H9 (cell line): Measurements from ENCODE around the gene TMEM61. TPM values are rescaled to one million over a fixed set of nuclear protein-coding genes. Genes with fewer than 3 reads are reported as not detected.

Experiments
- DNase-seq: peaks from one replicate; pipeline ENCODE4 v3.0.0-alpha.2; 2017
- H2AFZ ChIP-seq: one replicate; pipeline ENCODE4 v1.6.1; 2013; ENCODE audit warnings: mild to moderate bottlenecking, low read length, control low read depth, moderate library complexity
- H2AK5ac ChIP-seq: 2 replicates; pipeline ENCODE4 v1.6.1; 2013; ENCODE audit warnings: low read length, control low read depth, mixed read lengths; ENCODE audit not compliant: insufficient read length
- H2BK120ac ChIP-seq: one replicate; pipeline ENCODE4 v1.6.1; 2013; ENCODE audit warnings: low read depth, mild to moderate bottlenecking, low read length, control low read depth, inconsistent platforms; ENCODE audit not compliant: poor library complexity, severe bottlenecking
- H2BK12ac ChIP-seq: 2 replicates; pipeline ENCODE4 v1.6.1; 2013; ENCODE audit warnings: low read length, control low read depth, mixed read lengths, low read depth; ENCODE audit not compliant: insufficient read length
- H2BK15ac ChIP-seq: 2 replicates; pipeline ENCODE4 v1.6.1; 2013; ENCODE audit warnings: low read depth, low read length, control low read depth
- H2BK20ac ChIP-seq: one replicate; pipeline ENCODE4 v1.6.1; 2013; ENCODE audit warnings: low read depth, mild to moderate bottlenecking, low read length, control low read depth, inconsistent platforms; ENCODE audit not compliant: poor library complexity, severe bottlenecking
- H2BK5ac ChIP-seq: 2 replicates; pipeline ENCODE4 v1.6.1; 2013; ENCODE audit warnings: low read length, control low read depth, mixed read lengths; ENCODE audit not compliant: insufficient read length
- H3K14ac ChIP-seq: 2 replicates; pipeline ENCODE4 v1.6.1; 2013; ENCODE audit warnings: low read length, control low read depth; ENCODE audit not compliant: insufficient read depth
- H3K18ac ChIP-seq: 2 replicates; pipeline ENCODE4 v1.6.1; 2013; ENCODE audit warnings: low read depth, mild to moderate bottlenecking, mixed read lengths, low read length, control low read depth; ENCODE audit not compliant: insufficient read length
- H3K23ac ChIP-seq: 2 replicates; pipeline ENCODE4 v1.6.1; 2013; ENCODE audit warnings: low read length, control low read depth, mixed read lengths, low read depth; ENCODE audit not compliant: insufficient read length
- H3K23me2 ChIP-seq: 2 replicates; pipeline ENCODE4 v1.6.1; 2013; ENCODE audit warnings: low read depth, mild to moderate bottlenecking, mixed read lengths, low read length, control low read depth; ENCODE audit not compliant: insufficient read length, poor library complexity, severe bottlenecking
- H3K27ac ChIP-seq: 2 replicates; pipeline ENCODE4 v1.5.1; 2013; ENCODE audit warnings: low read length, control low read depth, mixed read lengths, low read depth; ENCODE audit not compliant: insufficient read length
- H3K27me3 ChIP-seq: 2 replicates; pipeline ENCODE4 v1.6.1; 2013; ENCODE audit warnings: low read length, control low read depth, inconsistent platforms; ENCODE audit not compliant: insufficient read depth
- H3K4ac ChIP-seq: 2 replicates; pipeline ENCODE4 v1.6.1; 2013; ENCODE audit warnings: low read depth, mild to moderate bottlenecking, control low read depth, inconsistent platforms, low read length, moderate library complexity
- H3K4me1 ChIP-seq: 2 replicates; pipeline ENCODE4 v1.6.1; 2013; ENCODE audit warnings: low read length, control low read depth, inconsistent platforms; ENCODE audit not compliant: insufficient read depth
- H3K4me2 ChIP-seq: 2 replicates; pipeline ENCODE4 v1.6.1; 2013; ENCODE audit warnings: low read length, control low read depth, mixed read lengths; ENCODE audit not compliant: insufficient read length, insufficient read depth
- H3K56ac ChIP-seq: 2 replicates; pipeline ENCODE4 v1.6.1; 2013; ENCODE audit warnings: low read depth, mild to moderate bottlenecking, mixed read lengths, low read length, control low read depth; ENCODE audit not compliant: insufficient read length
- H3K79me1 ChIP-seq: 2 replicates; pipeline ENCODE4 v1.6.1; 2013; ENCODE audit warnings: low read depth, mild to moderate bottlenecking, moderate library complexity, low read length, control low read depth, inconsistent platforms; ENCODE audit not compliant: insufficient read depth, poor library complexity, severe bottlenecking
- H3K79me2 ChIP-seq: 2 replicates; pipeline ENCODE4 v1.6.1; 2013; ENCODE audit warnings: low read length, control low read depth, inconsistent platforms; ENCODE audit not compliant: insufficient read depth
- H3K9ac ChIP-seq: 2 replicates; pipeline ENCODE4 v1.6.1; 2013; ENCODE audit warnings: low read length, control low read depth, mixed read lengths; ENCODE audit not compliant: insufficient read length; ENCODE audit errors: extremely low read depth
- H3K9me3 ChIP-seq: one replicate; pipeline ENCODE4 v1.6.1; 2013; ENCODE audit warnings: low read depth, low read length, inconsistent platforms; ENCODE audit not compliant: control insufficient read depth
- H3T11ph ChIP-seq: one replicate; pipeline ENCODE4 v1.6.1; 2013; ENCODE audit warnings: mild to moderate bottlenecking, low read length, control low read depth, inconsistent platforms
- H4K20me1 ChIP-seq: one replicate; pipeline ENCODE4 v1.6.1; 2013; ENCODE audit not compliant: control insufficient read depth, insufficient read length, insufficient read depth
- H4K5ac ChIP-seq: 2 replicates; pipeline ENCODE4 v1.6.1; 2013; ENCODE audit warnings: low read depth, mild to moderate bottlenecking, mixed read lengths, low read length, control low read depth; ENCODE audit not compliant: insufficient read length
- H4K8ac ChIP-seq: replicated peaks from 2 replicates; pipeline ENCODE4 v1.6.1; 2013; ENCODE audit warnings: low read length, control low read depth, mixed read lengths, low read depth; ENCODE audit not compliant: insufficient read length
- H4K91ac ChIP-seq: 2 replicates; pipeline ENCODE4 v1.6.1; 2013; ENCODE audit warnings: low read depth, mild to moderate bottlenecking, moderate library complexity, mixed read lengths, low read length, control low read depth; ENCODE audit not compliant: insufficient read length
- H3K27ac Mint-ChIP-seq, 3 experiments: 2 replicates in 2 of 3; 3 replicates in 1 of 3; pipeline ENCODE4 v1.8.0; 2020 to 2021; ENCODE audit warnings: mixed read lengths in 3 of 3, mild to moderate bottlenecking in 1 of 3, moderate library complexity in 1 of 3
- H3K27me3 Mint-ChIP-seq: 2 replicates; pipeline ENCODE4 v1.8.0; 2021; ENCODE audit warnings: low read depth, mild to moderate bottlenecking, moderate library complexity, mixed read lengths
- H3K36me3 Mint-ChIP-seq, 3 experiments: 2 replicates in 2 of 3; 3 replicates in 1 of 3; pipeline ENCODE4 v1.8.0; 2020 to 2021; ENCODE audit warnings: low read depth in 3 of 3, mixed read lengths in 3 of 3; ENCODE audit not compliant: insufficient read depth in 1 of 3
- H3K4me1 Mint-ChIP-seq, 2 experiments: 2 replicates each; pipeline ENCODE4 v1.8.0; 2020; ENCODE audit warnings: mixed read lengths in 2 of 2
- H3K4me3 Mint-ChIP-seq, 2 experiments: 2 replicates in 1 of 2; 3 replicates in 1 of 2; pipeline ENCODE4 v1.8.0; 2020 to 2021; ENCODE audit warnings: mild to moderate bottlenecking in 2 of 2, mixed read lengths in 2 of 2, moderate library complexity in 1 of 2
- H3K9me3 Mint-ChIP-seq, 2 experiments: 2 replicates in 1 of 2; 3 replicates in 1 of 2; pipeline ENCODE4 v1.8.0; 2020; ENCODE audit warnings: mild to moderate bottlenecking in 2 of 2, mixed read lengths in 2 of 2, moderate library complexity in 1 of 2
- CTCF ChIP-seq: fragments of 200-600 bp; sonication (generic); conservative IDR thresholded peaks from 3 replicates; pipeline ENCODE4 v1.8.0; 2021; ENCODE audit warnings: antibody characterized with exemption, mild to moderate bottlenecking
- WGBS: extraction: QIAGEN DNeasy Blood & Tissue Kit; methylation state at CpG from one replicate; pipeline ENCODE4 v1.1.7; 2013; ENCODE audit warnings: missing lambda C conversion rate, low lambda C conversion rate, mixed read lengths; ENCODE audit not compliant: insufficient read length; ENCODE audit errors: extremely low coverage; 5-methylcytosine and 5-hydroxymethylcytosine counted together
- total RNA-seq: library from RNA; stranded (reverse); gene quantifications from 2 replicates; pipeline ENCODE4 v1.2.1, GENCODE V29; 2021

The TMEM61 gene
- total RNA-seq, 1 experiment from 2014 or later, result 0.61 TPM

- Histone ChIP-seq H2BK20ac (no peak overlapping the region), H3K23ac (no peak overlapping the region), H3K27ac (no peak overlapping the region), H4K5ac (no peak overlapping the region), H3K4ac (no peak overlapping the region), H3K4me2 (no peak overlapping the region), H3K79me2 (no peaks in the 10 kb centered on the region), H3K79me1 (no peaks in the 10 kb centered on the region), H3K14ac (no peak overlapping the region), H3K4me1 (peaks cover 14% of the 10 kb centered on the region; the same call in 1 of the 2 replicates), H3K27me3 (peaks cover 2% of the 10 kb centered on the region; the same call in 1 of the 2 replicates), H3T11ph (no peak overlapping the region), H3K9ac (no peak overlapping the region), H3K23me2 (peaks cover 7% of the 10 kb centered on the region), H4K20me1 (no peaks in the 10 kb centered on the region), H4K91ac (no peak overlapping the region), H3K9me3 (no peaks in the 10 kb centered on the region), H2AFZ (no peak overlapping the region), H3K18ac (no peak overlapping the region), H2BK15ac (no peak overlapping the region), H3K56ac (no peak overlapping the region), H2BK12ac (no peak overlapping the region), H4K8ac (no peak overlapping the region), H2BK5ac (no peak overlapping the region), H2BK120ac (no peak overlapping the region), H2AK5ac (no peak overlapping the region)
- Mint-ChIP-seq H3K4me1 (peaks cover 45 to 49% of the 10 kb centered on the region in 2 experiments), H3K9me3 (no peaks in the 10 kb centered on the region; a peak in 1 of 5 replicates), H3K36me3 (no peaks in the 10 kb centered on the region), H3K27ac (no peak overlapping the region), H3K4me3 (no peak overlapping the region), H3K27me3 (peaks cover 34% of the 10 kb centered on the region)
- TF ChIP-seq CTCF, result no peak
- DNase-seq, result no peak
- no CpG with 5 or more reads among the region's 6 CpGs for WGBS
Observed at GRCh38 chr1:54993140-54993539, 12.7 kb downstream of the TMEM61 start.
